Renal pelvis (tissue), 4 donors: Measurements from ENCODE around the gene UAP1L1. TPM values are rescaled to one million over a fixed set of nuclear protein-coding genes. Genes with fewer than 3 reads are reported as not detected.

Experiments used
- DNase-seq: peaks from one replicate; pipeline ENCODE4 v3.0.0-alpha.2; 2013
- polyA plus RNA-seq, 3 donors: library from polyadenylated mRNA; unstranded; fragments of 120-200 nt; gene quantifications; one replicate each; pipeline ENCODE4 v1.2.1, GENCODE V29; 2013; ENCODE audit not compliant: insufficient read length in 3 of 3

The UAP1L1 gene
- polyA plus RNA-seq, 3 donors, result 5.4 to 8.6 (median 6.3) TPM

DNA sequence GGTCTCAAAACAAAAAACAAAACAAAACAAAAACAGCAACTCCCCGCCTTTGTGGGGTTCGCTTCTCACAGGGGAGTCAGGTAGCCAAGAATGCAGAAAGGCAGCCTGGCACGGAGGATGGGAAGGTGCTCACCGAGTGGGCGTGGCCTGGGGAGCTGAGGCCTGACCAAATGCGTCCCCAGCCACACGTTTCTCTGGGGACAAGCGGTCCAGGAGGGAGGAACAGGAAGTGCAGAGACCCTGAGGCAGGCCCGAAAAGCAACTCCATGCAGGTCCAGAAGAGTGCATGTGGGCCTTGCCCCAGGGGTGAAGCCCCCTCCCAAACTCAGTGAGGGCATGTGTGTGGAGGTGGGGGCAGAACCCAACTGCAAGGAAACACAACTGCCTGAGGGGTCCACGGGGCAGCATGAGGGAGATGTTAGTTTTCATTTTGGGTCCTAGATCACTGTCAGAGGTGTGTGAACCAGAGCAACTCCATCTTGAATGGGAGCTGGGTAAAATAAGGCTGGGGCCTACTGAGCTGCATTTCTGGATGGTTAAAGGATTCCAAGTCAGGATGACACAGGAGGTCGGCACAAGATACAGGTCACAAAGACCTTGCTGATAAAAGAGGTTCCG, 2.6 kb upstream of the UAP1L1 start:
- DNase-seq, result no peak

GRCh38 chr9:137075275-137075775, 2.0 kb upstream of the UAP1L1 start:
- DNase-seq, result no peak

GRCh38 chr9:137076636-137077009, 694 bp upstream of the UAP1L1 start:
- DNase-seq, result no peak

DNA sequence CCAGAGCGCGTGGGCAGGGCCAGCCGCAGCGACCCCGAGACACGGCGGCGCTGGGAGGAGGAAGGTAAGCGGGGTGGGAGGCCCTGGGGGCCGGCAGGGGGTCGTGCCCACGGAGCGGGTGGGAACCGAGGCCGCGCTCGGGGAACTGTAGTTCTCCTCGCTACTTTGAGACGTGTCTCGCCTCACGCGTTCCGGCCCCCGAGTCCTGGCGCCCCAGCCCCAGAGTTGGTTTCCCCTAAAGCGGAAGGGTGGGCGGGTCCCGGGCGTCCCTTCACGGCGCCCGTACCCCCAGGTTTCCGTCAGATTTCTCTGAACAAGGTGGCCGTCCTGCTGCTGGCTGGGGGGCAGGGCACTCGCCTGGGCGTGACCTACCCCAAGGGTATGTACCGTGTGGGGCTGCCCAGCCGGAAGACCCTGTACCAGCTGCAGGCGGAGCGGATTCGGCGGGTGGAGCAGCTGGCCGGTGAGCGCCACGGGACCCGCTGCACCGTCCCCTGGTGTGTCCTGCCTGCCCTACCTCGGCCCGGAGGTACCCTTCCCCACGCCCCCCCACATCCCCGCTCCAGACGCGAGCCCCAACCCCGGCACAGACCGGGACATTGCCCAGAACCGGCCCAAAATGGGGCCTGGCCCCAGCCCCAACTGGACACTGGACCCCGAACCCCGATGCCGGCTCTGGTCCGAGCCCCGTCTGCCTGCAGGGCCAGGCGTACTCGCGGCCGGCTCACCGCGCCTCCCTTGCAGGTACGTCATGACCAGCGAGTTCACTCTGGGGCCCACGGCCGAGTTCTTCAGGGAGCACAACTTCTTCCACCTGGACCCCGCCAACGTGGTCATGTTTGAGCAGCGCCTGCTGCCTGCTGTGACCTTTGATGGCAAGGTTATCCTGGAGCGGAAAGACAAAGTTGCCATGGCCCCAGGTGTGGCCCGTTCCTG, 709 bp downstream of the UAP1L1 start:
- no peak for DNase-seq

- no peak for DNase-seq
These were observed 1.5 kb downstream of the UAP1L1 start for GRCh38 chr9:137078701-137079400.

GRCh38 chr9:137079401-137079787, 2.1 kb downstream of the UAP1L1 start:
- no peak for DNase-seq

GRCh38 chr9:137080260-137081122, 3.2 kb downstream of the UAP1L1 start:
- DNase-seq, result no peak

GRCh38 chr9:137082222-137082924, 5.1 kb downstream of the UAP1L1 start:
- no peak for DNase-seq

DNA sequence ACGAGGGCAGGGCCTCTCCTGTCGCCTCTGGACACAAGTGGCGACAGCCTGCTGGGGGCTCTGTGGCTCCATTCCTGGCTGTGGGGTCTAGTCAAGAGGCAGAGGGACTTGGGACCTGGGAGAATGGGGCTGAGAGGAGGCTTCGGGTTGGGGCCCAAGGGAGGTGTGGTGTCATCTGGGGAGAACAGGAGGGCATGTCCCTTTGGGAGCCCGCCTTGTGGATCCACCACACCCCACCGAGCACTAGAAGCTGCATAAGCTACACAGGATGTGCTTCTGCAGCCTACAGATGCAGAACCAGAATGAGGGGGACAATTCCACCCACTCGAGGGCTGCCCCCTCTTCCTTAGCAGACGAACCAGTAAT, 5.6 kb downstream of the UAP1L1 start:
- DNase-seq, result no peak

- DNase-seq, result no peak
These were observed 6.2 kb downstream of the UAP1L1 start for GRCh38 chr9:137083394-137084004.

GRCh38 chr9:137084526-137084925, 7.2 kb downstream of the UAP1L1 start:
- no peak for DNase-seq

DNA sequence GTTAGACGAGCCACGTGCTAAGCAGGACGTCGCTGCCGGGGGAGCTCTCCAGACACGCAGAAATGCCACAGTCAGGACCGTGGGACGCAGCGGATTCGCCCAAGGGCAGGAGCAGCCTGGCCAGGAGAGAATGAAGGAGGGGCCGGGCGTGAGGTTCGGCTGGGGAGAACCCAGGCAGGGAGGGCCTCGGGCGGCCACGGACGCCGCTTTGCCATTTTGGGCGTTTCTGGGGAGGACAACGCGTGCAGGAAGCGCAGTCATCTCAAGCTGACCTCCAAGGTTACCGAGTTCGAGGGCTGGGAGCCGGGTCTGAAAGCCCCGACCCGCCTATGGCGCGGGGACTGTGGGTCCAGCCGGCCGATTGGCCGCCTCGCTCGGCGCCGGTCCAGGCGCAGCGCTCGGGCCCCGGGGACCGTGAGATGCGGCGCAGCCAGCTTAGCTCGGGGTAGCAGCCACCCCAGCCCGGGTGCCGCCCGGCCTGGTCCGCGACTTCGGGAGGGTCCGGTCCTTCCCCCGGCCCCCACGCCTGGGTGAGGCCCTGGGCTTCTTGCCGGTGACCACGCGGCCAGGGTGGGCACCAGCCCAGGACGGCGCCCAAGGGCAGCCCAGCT, 8.7 kb downstream of the UAP1L1 start:
- DNase-seq, result no peak

- DNase-seq, result peak; percentile 97
These were observed 9.5 kb downstream of the UAP1L1 start, which contains the start of gene MAN1B1 for GRCh38 chr9:137086531-137087408. TSS of gene MAN1B1 (plus strand) at chr9:137086985. CDS start at chr9:137087000, 15 bp downstream.

DNA sequence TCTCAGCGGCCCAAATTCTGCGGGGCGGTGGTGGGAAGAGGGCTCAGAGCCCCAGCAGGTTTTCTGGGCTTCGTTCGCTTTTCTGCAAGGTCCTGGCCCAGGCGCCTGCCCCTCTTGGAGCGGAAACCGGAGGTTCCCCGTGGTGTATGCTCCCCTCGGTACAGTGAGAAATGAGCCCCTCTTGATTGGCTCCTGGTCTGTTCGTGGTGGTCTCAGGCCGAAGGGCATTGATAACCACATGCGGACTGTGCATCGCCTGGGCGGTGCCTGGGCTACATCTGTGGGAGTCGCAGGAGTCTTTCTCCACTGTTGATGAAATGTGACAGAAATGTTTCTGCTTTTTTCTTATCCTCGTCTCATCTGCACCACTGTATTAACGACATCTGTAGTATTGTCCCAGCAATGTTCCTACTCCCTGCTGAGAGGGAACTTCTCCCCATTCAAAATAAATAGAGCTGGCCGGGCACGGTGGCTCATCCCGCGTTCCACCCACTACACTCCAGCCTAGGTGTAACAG, 10.2 kb downstream of the UAP1L1 start:
- no peak for DNase-seq

DNA sequence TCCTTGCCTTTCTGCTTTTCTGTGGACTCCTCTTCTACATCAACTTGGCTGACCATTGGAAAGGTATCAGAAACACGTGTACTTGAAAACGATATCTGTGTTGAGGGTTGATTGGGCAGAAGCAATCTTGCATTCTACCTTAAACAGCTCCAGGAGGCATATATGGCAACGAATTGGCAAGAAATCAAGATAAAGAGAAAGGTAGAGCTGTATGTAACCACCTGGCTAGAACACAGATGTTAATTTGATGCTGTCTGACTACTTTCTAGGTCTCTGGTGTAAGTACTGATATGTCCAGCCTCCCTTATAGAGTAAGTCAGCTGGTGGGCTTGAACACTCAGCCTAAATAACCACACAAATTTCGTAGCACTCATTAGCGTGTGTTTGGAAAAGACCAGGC, 10.8 kb downstream of the UAP1L1 start:
- no peak for DNase-seq

DNA sequence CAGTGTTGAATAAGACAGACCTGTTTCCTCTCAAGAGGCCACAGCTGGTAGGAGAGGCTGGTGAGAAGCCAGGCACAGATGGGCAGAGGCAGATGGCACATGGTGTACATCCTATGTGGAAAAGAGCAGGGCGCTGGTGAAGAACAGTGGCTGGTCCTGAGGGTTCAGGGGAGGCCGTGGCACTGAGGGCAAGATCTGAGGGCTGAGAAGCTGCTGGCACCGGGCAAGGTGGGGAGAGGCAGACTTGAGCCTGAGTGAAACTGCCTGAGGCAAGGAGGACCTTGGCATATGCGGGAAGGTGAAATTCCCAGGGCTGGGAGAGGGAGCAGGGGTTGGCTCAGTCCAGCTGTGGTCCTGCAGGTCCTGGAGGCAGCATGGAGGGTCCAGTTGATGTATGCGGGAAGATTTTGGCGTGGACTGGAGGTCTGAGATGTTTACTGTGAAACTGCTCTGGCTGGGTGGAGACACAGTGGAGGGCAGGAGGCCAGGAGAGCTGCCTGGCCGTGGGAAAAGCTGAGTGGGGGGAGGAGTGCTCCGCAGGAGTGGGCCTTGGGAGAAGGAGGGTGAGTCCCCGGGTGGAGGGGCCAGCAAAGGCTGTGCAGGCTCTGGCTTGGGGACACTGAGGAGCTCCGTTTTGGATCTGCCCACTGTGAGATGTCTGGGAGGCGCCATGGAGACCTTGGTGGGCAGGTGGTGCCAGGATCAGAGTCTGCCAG, 12.1 kb downstream of the UAP1L1 start:
- DNase-seq, result no peak

- DNase-seq, result no peak
These were observed 18.6 kb downstream of the UAP1L1 start for GRCh38 chr9:137095664-137096517.
